NCI-H526 (cell line): ENCODE data around the gene PDPN.
A peak's percentile ranks its signal among the peaks of the same experiment; 100 is the strongest.
"Not testable (repeated sequence)": the region's sequence is repeated elsewhere in the genome, so short reads cannot be mapped to it uniquely, and the experiment has no call there.

Experiments
- DNase-seq, 2 experiments: peaks; one replicate each; lab custom pipeline; 2025; lab: John Stamatoyannopoulos, UW

Gene PDPN

GRCh38 chr1:13583595-13583965 is at the start of gene PDPN:
PDPN (plus strand) TSS chr1:13583832; CDS start chr1:13584034, 202 bp downstream.
- no peak for DNase-seq

GRCh38 chr1:13535227-13535626 is 48.4 kb upstream of the PDPN start:
- no peak for DNase-seq

- DNase-seq, result no peak
These were observed 47.1 kb upstream of the PDPN start for GRCh38 chr1:13536571-13536970.

- no peak for DNase-seq
These were observed 44.8 kb upstream of the PDPN start for GRCh38 chr1:13538832-13539231.

- DNase-seq, result no peak
These were observed 43.9 kb upstream of the PDPN start for GRCh38 chr1:13539683-13540082.

- no peak for DNase-seq
These were observed 42.8 kb upstream of the PDPN start for GRCh38 chr1:13540866-13541265.

- no peak for DNase-seq
These were observed 42.0 kb upstream of the PDPN start for GRCh38 chr1:13541435-13542215.

GRCh38 chr1:13543451-13544220 is 40.0 kb upstream of the PDPN start:
- DNase-seq, result peak in 1 of 2 experiments; percentile 57

GRCh38 chr1:13544221-13544556 is 39.4 kb upstream of the PDPN start:
- no peak for DNase-seq

GRCh38 chr1:13546791-13547190 is 36.8 kb upstream of the PDPN start:
- DNase-seq, result no peak

- no peak for DNase-seq
These were observed 35.4 kb upstream of the PDPN start for GRCh38 chr1:13548281-13548680.

GRCh38 chr1:13549021-13549420 is 34.6 kb upstream of the PDPN start:
- DNase-seq, result no peak

GRCh38 chr1:13549521-13549920 is 34.1 kb upstream of the PDPN start:
- no peak for DNase-seq

GRCh38 chr1:13550663-13551062 is 33.0 kb upstream of the PDPN start:
- DNase-seq, result no peak

- no peak for DNase-seq
These were observed 28.8 kb upstream of the PDPN start for GRCh38 chr1:13554798-13555197.

- DNase-seq, result no peak
These were observed 27.3 kb upstream of the PDPN start for GRCh38 chr1:13556224-13556764.

GRCh38 chr1:13560541-13560940 is 23.1 kb upstream of the PDPN start:
- DNase-seq, result no peak

GRCh38 chr1:13562981-13563380 is 20.7 kb upstream of the PDPN start:
- not testable (repeated sequence) for DNase-seq

GRCh38 chr1:13564073-13564472 is 19.6 kb upstream of the PDPN start:
- DNase-seq, result no peak

- not testable (repeated sequence) for DNase-seq
These were observed 13.2 kb upstream of the PDPN start for GRCh38 chr1:13570435-13570834.

GRCh38 chr1:13570924-13571323 is 12.7 kb upstream of the PDPN start:
- peak in 1 of 2 experiments; percentile 9 for DNase-seq

- DNase-seq, result no peak
These were observed 10.0 kb upstream of the PDPN start for GRCh38 chr1:13573586-13573985.

GRCh38 chr1:13576926-13577325 is 6.7 kb upstream of the PDPN start:
- no peak for DNase-seq
